NCI-H82 treated with DMSO at 0.1 percent for 48 hours (cell line): Measurements from ENCODE around the gene AGBL4.
"Not testable (repeated sequence)": the region's sequence is repeated elsewhere in the genome, so short reads cannot be mapped to it uniquely, and the experiment has no call there.

Experiments used
- DNase-seq: peaks from one replicate; lab custom pipeline; 2025; ENCODE audit not compliant: unreplicated experiment; lab: John Stamatoyannopoulos, UW

Gene AGBL4

DNA sequence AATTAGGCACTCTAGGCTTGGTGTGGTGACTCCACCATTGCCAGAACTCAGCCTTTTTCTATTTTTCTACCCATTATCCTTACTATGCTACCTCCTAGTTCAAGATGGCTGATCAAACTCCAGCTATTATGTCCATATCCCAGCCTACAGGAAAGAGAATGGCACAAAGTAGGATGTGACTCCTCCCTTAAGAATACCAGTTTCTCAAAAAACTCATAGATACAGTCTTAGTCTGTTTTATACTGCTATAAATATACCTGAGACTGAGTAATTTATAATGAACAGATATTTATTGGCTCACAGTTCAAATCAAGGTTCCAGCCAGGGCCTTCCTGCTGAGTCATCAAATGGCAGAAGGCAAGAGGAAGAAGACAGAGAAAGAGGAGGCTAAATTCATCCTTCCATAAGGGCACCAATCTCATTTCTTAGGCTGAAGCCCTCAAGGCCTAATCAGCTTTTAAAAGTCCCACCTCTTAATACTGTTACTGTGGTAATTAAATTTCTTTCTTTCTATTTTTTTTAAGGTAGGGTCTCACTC is 704.3 kb downstream of the AGBL4 start:
- no peak for DNase-seq

DNA sequence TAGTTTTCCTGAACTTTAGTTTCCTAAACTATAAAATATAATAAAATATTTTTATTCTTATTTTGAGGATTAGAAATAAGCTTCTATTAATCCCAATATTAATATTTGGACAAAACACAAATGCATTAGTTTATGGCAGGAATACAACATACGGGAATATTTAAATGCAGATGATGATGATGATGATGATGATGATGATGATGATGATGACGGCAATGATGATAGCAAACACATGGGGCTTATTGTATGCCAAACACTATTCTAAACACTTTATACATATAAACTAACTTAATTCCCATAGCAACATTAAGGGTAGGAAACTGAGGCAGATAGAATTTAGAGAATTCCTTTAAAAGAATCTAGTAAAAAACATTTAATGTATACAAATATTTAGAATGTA is 705.5 kb downstream of the AGBL4 start:
- DNase-seq, result no peak

DNA sequence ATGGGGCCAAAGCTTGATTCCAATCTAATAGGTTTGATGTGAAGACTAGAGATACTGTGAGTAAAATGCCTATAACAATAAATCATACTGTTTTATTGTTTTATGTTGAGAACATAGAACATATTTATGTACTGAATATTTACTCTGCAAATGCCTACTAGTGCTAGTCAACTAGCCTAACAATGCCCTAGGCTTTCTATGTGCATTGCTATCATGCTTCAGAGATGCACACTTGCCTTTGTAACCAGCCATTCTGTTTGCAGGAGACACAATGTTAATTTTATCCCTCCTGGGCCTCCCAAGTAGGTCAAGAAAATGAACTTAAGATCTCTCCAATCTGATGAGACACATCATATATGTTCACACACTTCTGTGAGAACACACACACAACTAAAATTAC is 716.3 kb downstream of the AGBL4 start:
- DNase-seq, result no peak

DNA sequence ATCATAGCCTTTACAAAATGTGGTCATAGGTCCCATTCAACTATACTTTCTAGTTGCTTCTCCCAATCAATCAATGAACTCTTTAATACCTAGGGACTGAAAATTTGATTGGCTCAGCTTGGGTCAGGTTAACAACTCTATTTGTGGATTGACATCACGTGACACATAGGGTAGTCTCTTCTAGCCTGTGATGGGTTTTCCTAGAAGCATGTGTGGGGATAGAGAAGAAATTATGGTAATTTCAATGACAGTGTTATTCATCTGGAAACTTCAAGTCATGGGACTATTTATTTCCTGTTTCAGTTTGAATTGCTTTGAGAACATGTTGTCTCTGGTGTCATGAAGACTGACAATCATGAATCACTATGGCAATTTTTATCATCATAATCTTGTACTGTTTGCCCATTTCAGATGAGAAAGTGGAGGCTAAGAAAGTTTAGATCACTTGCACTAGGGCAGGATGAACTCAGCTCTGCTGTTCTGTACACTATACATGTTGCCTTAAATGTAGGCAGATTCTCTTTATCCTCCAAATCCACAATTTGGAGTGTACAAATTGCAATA is 717.2 kb downstream of the AGBL4 start:
- no peak for DNase-seq

DNA sequence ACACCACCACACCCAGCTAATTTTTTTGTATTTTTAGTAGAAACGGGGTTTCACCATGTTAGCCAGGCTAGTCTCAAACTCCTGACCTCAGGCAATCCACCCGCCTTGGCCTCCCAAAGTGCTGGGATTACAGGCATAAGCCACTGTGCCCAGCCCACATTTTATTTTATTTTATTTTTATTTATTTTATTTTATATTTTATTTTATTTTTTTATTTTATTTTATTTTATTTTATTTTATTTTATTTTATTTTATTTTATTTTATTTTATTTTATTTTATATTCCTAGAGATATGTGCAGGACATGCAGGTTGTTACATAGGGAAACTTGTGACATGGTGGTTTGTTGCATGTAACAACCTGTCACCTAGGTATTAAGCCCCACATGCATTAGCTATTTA is 721.4 kb downstream of the AGBL4 start:
- DNase-seq, result not testable (repeated sequence)

DNA sequence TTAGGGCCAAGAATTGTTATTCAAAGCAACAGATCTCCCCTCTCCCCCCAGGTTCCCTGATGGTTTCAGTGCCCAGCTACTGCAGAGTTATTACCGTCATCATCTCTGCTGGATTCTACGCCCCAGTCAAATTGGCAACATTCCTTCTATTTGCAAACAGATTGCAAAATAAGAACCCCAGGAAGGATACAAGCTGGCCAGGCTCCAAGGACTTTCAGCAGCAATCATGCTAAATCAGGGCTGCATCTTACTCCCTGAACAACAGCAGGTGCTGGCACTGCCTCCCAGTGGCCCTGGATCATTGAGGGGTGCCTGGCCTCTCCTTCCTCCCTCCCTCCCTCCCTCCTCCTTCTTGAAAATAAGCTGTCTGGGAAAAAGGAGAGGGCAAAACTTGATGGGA is 725.5 kb downstream of the AGBL4 start:
- DNase-seq, result no peak

DNA sequence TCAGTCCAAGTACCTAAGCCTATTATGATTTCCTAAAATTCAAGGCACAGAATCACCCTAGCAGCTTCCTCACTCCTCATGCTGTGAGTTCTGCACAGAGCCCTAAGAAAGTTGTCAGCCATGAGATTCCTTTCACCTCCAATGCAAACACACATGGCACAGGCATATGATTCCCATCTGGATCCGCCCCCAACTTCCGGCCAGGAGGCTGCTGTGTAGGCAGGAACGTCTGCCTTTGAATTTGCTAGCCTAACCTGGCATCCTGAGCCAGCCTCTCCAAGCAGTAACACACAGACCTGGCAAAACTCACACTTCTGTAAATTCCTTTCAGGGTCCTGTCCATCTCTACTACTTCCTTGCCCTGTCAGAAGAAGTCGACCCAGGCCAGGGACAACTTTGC is 726.0 kb downstream of the AGBL4 start:
- no peak for DNase-seq

DNA sequence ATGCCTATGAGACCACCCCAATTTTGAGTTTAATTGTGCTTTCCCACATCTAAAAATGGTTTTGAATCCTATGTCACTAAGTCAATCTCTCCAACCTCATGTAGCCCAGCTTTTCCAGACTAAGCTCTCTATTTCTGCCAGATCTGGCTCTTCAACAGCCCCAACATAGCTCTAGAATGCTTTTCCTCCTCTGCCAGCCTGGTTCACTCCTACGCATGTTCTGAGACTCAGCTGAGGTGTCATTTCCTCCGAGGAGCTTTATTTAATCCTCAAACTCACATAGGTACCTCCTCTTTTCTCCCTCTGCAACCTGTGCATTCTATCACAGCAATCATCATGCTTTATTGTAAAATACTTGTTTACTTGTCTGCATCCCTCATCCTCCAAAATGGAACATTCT is 729.2 kb downstream of the AGBL4 start:
- no peak for DNase-seq

DNA sequence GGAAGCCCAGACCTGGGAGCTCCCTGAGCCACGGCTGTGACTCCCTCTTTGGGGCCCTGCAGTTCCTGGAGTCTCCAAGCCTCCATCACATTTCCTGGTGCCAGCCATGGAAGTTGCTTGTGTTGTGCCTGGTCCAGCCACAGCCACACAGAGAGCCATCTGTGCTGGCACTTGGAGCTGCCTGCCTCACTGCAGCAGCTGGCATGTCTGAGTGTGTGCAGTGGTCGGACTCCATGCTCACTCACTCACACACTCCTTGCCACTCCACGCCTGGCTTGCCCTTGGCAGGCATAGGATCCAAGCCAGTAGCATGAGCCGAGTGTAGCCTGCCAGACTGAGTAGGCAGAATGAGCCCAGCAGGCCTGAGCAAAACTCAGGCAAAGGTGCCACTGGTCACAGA is 730.7 kb downstream of the AGBL4 start:
- no peak for DNase-seq

DNA sequence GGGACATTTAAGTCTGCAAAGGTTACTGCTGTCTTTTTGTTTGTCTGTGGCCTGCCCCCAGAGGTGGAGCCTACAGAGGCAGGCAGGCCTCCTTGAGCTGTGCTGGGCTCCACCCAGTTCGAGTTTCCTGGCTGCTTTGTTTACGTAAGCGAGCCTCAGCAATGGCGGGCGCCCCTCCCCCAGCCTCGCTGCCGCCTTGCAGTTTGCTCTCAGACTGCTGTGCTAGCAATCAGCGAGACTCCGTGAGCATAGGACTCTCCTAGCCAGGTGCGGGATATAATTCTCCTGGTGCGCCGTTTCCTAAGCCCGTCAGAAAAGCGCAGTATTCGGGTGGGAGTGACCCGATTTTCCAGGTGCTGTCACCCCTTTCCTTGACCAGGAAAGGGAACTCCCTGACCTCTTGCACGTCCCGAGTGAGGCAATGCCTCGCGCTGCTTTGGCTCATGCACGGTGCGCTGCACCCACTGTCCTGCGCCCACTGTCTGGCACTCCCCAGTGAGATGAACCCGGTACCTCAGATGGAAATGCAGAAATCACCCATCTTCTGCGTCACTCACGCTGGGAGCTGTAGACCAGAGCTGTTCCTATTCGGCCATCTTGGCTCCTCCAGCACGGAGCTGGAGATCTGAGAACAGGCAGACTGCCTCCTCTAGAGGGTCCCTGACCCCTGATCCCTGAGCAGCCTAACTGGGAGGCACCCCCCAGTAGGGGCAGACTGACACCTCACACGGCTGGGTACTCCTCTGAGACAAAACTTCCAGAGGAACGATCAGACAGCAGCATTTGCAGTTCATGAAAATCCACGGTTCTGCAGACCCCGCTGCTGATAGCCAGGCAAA is 766.3 kb downstream of the AGBL4 start:
- not testable (repeated sequence) for DNase-seq

DNA sequence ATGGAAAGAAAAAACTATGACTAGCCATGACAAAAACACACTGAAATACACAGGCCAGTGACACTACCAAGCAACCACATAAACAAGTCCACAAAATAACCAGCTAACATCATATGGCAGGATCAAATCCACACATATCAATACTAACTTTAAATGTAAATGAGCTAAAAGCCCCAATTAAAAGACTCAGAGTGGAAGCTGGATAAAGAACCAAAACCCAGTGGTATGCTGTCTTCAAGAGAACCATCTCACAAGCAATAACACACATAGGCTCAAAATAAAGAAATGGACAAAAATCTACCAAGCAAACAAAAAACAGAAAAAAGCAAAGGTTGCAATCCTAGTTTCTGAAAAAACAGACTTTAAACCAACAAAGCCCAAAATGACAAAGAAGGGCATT is 770.8 kb downstream of the AGBL4 start:
- no peak for DNase-seq

DNA sequence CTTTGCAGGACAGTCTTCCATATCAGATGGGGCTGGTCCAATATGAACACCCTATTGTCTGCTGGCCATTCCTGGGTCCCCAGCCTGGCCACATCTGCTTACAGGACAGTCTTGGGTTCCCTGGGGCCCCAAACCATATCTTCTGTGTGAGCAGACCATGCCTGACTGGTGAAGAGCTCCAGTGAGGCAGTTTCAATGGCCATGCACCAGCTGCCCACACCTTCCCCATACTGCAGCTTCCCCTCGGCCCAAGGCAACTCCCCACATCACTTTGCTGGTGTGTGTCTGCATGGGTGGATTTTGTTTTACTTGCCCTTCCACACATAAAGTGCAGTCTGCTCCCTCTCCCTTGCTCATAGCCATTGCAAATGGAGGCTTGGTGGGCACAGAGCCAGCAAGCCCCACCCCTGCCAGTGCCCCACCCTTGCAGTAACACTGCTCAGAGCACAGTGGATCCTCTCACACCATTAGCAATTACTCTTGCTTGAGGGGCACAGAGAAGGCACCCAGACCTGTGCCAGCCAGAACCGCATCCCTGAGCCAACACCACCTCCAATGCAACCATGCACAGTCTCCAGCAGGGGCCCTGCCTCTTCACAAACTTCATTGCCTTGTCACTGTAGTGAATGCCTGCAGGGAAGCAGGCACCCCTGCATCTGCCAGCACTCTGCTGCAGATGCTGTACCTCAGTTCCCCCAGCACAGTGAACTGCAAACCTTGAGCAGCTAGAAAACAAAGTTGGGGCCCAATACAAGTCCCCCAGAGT is 772.6 kb downstream of the AGBL4 start:
- no peak for DNase-seq

DNA sequence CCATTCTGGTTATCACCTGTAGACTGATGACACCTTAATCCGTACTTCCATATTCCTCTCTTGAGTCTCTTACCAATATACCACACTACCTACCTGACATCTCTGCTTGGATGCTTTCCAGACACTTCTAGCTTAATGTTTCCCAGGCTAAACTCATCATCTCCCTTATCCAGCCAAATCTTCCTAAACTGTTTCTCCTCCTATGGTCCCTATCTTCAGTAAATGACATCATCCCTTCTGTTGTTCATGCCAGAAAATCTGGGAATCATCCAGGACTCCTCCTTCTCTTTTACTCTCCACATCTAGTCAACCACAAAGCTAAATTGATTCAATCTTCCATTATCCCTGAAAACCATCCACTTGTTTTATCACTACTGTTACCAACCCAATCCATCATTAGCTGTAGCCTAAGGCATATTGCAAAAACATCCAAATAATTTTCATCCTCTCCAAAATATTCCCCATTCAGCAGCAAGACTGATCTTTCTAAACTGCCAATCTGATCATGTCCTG is 783.0 kb downstream of the AGBL4 start:
- no peak for DNase-seq

DNA sequence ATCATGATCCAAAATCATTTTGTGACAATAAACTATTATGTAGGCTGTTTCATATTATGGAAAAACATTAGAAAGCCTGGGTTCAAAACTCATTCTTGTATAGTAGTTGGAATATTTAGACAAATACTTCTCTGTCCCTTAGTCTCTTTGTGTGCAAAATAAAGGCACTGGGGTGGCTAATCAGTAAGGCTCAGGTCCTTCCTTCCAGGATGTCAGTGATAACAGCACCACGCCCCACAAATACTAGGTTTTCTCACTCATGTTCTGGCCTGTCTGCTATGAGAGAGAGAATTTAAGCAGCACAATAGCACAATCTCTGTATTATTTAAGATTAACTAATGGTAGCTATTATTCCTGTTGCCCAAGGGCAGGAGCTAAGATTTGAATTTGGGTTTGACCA is 788.8 kb downstream of the AGBL4 start:
- DNase-seq, result no peak

DNA sequence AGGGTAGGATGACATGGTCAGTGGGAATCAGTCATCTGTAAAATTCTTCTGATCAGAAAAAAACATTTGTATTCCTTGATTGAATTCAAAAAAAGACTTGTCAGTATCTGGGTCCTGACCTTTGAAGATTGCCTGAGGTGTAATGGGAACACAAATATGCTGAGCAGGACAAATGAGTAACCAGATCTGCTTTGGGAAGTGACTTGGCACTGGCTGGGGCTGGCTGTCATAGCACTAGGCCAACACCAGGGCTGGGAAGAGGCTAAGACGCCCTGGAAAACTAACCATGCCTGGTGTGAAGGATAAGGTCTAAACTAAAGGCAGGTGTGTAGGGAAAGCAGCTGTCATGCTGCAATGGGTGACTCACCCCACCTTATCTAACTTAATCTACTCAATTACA is 794.2 kb downstream of the AGBL4 start:
- DNase-seq, result no peak

DNA sequence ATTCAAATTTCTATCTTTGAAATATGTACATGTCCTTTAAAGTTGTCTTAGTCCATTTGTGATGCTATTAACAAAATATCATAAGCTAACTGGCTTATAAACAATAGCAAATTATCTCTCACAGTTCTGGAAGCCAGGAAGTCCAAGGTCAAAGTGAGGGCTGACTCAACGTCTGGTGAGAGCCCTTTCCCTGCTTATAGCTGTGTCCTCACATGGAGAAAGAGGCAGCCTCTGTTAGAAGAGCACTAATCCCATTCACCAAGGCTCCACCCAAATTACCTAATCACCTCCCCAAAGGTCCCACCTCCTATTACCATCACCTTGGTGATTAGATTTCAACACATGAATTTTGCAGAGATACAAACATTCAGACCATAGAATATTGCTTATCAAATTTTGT is 797.0 kb downstream of the AGBL4 start:
- no peak for DNase-seq

DNA sequence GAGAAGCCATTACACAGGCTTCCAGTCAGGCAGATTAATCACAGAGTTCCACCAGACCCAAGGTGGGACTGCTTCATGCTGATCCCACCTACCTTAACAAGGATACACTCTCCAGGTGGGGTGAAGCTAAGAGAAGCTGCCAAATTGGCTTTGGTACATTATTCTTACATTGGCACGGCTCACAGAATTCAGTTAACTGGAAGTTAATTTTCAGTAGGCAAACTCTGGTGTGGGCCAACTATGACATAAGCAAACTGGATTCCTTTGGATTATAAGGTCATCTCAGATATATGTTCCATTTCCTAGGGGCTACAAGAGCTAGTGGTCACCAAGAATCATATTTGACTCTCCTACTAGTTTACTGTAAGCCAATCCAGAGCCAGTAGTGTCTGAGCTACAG is 798.3 kb downstream of the AGBL4 start:
- DNase-seq, result no peak

DNA sequence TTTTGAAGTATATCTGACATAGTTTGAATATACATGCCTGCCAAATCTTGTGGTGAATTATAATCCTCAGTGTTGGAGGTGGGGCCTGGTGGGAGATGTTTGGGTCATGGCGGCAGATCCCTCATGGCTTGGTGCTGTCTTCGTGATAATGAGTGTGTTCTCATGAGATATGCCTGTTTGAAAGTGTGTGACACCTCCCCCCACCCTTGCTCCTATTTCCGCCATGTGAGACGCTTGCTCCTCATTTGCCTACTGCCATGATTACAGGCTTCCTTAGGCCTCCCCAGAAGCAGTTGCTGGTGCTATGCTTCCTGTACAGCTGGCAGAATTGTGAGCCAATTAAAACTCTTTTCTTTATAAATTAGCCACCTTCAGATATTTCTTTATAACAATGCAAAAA is 810.5 kb downstream of the AGBL4 start:
- no peak for DNase-seq

DNA sequence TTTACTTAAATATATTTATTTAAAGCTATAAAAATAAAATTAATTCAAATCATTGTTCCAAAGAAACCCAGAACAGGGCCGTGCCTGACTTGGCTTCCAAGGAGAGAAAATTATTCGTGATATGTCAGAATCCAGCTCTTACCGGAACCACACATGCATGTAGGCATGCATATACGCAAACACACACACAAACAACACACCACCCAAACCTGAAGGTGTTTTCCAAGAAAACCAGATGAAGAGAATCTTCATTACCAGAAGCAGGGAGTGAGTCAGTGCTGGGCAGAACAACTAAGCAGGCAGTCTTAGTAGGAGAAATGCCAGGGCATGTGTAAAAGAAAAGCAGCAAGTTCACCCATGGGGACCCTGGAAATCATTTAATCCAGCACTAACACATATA is 815.0 kb downstream of the AGBL4 start:
- DNase-seq, result no peak

DNA sequence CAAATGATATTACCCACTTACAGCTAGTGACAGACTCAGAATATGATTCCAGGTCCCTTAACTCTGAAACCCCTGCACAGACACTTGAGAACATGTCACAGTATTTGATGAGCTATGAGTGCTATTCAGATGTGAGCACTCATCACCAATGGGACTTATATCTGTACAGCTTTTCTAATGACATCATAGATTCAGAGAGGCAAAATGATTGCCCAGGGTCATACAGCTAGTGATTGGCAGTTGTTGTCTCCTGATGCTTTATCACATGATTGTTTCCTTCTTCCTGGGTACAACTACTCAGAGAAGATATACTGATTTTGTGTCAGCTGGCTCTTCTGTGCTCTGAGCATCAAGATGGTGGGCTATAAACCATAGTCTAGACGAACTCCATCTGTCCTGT is 819.0 kb downstream of the AGBL4 start:
- DNase-seq, result no peak

DNA sequence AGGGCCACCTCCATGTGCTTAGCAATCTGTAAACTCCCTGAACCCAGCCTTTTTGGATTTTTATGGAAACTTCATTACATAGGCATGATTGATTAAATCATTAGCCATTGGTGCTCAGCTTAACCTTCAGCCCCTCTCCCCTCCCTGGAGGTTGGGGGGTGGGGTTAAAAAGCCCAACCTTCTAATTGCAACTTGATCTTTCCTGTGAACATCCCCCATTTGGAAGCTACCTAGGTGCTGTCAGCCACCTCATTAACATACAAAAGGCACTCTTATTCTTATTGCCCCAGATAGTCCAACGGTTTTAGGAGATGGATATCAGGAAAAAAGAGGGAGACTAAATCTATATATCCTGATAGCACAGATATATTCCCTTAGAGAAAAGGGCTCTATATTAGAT is 823.0 kb downstream of the AGBL4 start:
- DNase-seq, result no peak

DNA sequence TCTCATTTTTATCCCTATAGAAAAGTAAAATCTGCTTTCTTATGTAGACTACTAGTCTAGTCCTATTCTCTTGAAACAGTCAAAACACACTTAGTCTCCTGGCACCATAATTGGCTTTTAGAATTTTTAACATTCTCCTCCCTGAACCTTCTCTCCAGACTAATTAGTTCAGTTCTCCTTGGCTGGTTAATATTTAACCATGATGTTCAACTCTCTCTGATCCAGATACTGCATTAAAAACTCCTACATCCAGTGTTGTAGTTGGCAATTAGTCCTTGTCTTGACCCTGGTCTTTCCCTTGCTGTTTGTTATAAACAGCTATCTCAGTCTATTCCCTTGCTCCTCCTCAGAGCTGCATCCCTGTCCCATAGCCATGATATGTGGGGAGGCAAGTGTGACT is 824.2 kb downstream of the AGBL4 start:
- no peak for DNase-seq
